ENCODE results near the gene NT5DC2. TPM values are rescaled to one million over a fixed set of nuclear protein-coding genes. Genes with fewer than 3 reads are reported as not detected.

Gene NT5DC2
- total and polyA plus RNA-seq, 12 donors, result 48.6 to 384 (median 89.1) TPM

GRCh38 chr3:52516509-52517195, 17.0 kb downstream of the NT5DC2 start:
- no peak overlapping the region for H3K27ac ChIP-seq
- no peak for DNase-seq
- no peak for TF ChIP-seq CTCF (IDR thresholded peaks at IDR 0.05)
- TF ChIP-seq POLR2A (IDR thresholded peaks at IDR 0.05), result no peak
- no peaks in the 10 kb centered on the region for H3K27me3 ChIP-seq
- intact Hi-C loops (cut with DNase I), result no loop called here
- H3K4me1 ChIP-seq (replicated peaks in 1 of 2), result no peaks in the 10 kb centered on the region
- peaks cover 0 to 8% of the 10 kb centered on the region in 2 donors for H3K36me3 ChIP-seq (replicated peaks in 1 of 2)
- no peak overlapping the region for H3K4me3 ChIP-seq
- H3K9me3 ChIP-seq (replicated peaks in 1 of 3), result no peaks in the 10 kb centered on the region
- 90 to 97% (median 92%) methylated on average over 8 to 19 of the region's 19 CpGs for WGBS, 4 donors

GRCh38 chr3:52515192-52515591, 18.5 kb downstream of the NT5DC2 start:
- no peaks in the 10 kb centered on the region for H3K9me3 ChIP-seq (replicated peaks in 1 of 3)
- no peak for DNase-seq
- WGBS, 4 donors, result 44 to 73% (median 68%) methylated on average over 3 to 6 of the region's 6 CpGs

GRCh38 chr3:52514576-52514975, 19.1 kb downstream of the NT5DC2 start:
- TF ChIP-seq CTCF (IDR thresholded peaks at IDR 0.05) (no peak), POLR2A (IDR thresholded peaks at IDR 0.05) (no peak)
- Histone ChIP-seq H3K27me3 (no peaks in the 10 kb centered on the region), H3K36me3 (replicated peaks in 1 of 2) (peaks cover 0 to 10% of the 10 kb centered on the region in 2 donors), H3K27ac (no peak overlapping the region), H3K9me3 (replicated peaks in 1 of 3) (no peaks in the 10 kb centered on the region), H3K4me3 (no peak overlapping the region), H3K4me1 (replicated peaks in 1 of 2) (no peaks in the 10 kb centered on the region)
- DNase-seq, result no peak
- intact Hi-C loops (cut with DNase I), result no loop called here
- WGBS, 4 donors, result 81 to 97% (median 86%) methylated on average over 4 to 11 of the region's 11 CpGs

More at GRCh38 chr3:52515192-52515591, 18.5 kb downstream of the NT5DC2 start:
- H3K27me3 ChIP-seq, result no peaks in the 10 kb centered on the region
- TF ChIP-seq POLR2A (IDR thresholded peaks at IDR 0.05), result no peak
- no peak for TF ChIP-seq CTCF (IDR thresholded peaks at IDR 0.05)
- intact Hi-C loops (cut with DNase I), result no loop called here
- no peaks in the 10 kb centered on the region for H3K4me1 ChIP-seq (replicated peaks in 1 of 2)
- H3K4me3 ChIP-seq, result no peak overlapping the region
- no peak overlapping the region for H3K27ac ChIP-seq
- H3K36me3 ChIP-seq (replicated peaks in 1 of 2), result peaks cover 0 to 10% of the 10 kb centered on the region in 2 donors

- Histone ChIP-seq H3K36me3 (replicated peaks in 1 of 2) (peaks cover 0 to 13% of the 10 kb centered on the region in 2 donors), H3K27me3 (no peaks in the 10 kb centered on the region), H3K27ac (no peak overlapping the region), H3K9me3 (replicated peaks in 1 of 3) (no peaks in the 10 kb centered on the region), H3K4me1 (replicated peaks in 1 of 2) (no peaks in the 10 kb centered on the region), H3K4me3 (no peak overlapping the region)
- TF ChIP-seq POLR2A (IDR thresholded peaks at IDR 0.05) (no peak), CTCF (IDR thresholded peaks at IDR 0.05) (no peak)
- no peak for DNase-seq
- intact Hi-C loops (cut with DNase I), result no loop called here
- WGBS, 4 donors, result 90 to 100% (median 93%) methylated on average over 3 to 7 of the region's 7 CpGs
Measured at GRCh38 chr3:52513281-52513680, 20.4 kb downstream of the NT5DC2 start.

All from adrenal gland (tissue), 12 donors.